ENCODE results near the gene CELSR1. TPM values are rescaled to one million over a fixed set of nuclear protein-coding genes. Genes with fewer than 3 reads are reported as not detected.

The CELSR1 gene
- total and polyA plus RNA-seq, 2 of the 13 experiments (the other 11 are each of a cell fraction or from before 2014, with no cell fraction given), result 0.78 to 1.8 TPM

DNA sequence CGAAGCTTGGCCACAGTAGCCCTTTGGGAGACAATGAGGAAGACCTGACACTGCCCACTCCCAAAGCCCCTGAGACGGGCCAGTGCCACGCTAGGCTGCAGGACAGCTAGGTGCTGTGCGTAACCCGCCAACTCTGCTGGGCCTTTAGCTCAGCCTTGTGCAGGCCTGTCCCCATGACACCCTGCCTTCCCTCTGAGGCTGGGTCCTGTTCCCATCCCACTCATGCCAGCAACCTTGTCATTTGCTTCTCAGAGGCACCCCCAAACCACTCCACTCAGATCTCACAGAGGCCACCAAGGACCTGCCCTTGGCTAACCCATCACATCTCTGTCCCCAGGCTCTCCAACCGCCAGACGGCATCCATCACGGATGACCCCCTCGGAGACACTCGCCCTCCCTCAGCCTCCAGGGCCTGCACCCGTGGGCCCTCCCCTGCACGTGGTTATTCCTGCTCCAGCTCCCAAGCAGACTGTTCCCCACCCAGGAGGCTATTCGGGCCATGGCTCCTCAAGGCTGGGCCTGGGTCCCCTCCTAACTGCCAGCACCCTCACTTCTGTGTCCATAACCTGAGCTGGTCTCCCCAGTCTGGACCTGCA lies 11.1 kb downstream of the CELSR1 start (continued):
- TF ChIP-seq CEBPG (CRISPR knock-in tag; IDR thresholded peaks at IDR 0.05) (no peak), PPARG (CRISPR knock-in tag; conservative IDR thresholded peaks at IDR 0.05) (no peak)

DNA sequence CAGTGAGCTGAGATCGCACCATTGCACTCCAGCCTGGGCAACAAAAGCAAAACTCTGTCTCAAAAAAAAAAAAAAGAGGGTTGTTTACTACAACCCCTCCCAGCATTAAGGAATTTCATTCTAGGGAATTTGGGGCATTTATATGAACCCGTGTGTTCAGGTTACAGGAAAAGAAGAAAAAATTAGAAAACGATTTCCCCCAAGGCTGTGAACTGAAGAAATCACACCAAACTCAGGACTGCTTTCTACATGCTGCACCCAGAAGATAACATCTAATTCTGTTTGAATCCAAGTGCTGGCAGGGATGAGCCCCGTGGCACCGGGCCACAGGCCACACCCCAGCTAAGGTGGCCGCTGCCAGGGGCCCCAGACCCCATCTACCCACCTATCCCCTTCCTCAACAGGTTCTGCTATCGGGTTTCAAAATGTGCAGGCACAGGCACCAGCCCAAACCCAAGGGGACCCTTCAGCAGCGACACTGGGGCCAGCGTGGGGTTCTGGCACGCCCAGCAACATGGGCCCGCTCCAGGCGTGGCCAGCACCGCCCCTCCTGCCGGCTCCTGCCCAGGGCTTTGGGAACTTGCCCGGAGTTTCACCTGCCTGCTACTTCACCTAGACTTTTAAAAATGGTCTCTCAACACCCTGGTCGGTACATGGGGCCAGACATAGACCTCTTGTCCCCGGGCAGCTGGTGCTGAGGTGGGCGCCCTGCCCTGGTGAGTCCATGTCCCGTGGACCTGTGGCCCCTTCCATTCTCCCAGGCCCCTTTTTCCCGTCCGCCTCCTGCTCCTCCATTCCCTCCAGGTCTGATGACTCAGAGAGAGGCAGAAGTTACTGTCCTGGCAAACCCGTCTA lies 11.8 kb downstream of the CELSR1 start:
- no peak for FAIRE-seq
- H3K9ac ChIP-seq (ENCODE audit: insufficient read depth, low read depth, low read length), result no peak overlapping the region

More for the DNA sequence above, 11.8 kb downstream of the CELSR1 start:
- no peak overlapping the region for H3K4me2 ChIP-seq (ENCODE audit: low read depth, low read length)
- POLR2A ChIA-PET, result no interaction called here
- intact Hi-C loops (cut with micrococcal nuclease; ENCODE audit: unreplicated experiment), result no loop called here
- H2AFZ ChIP-seq (ENCODE audit: low read length), result no peak overlapping the region
- in situ Hi-C loops (cut with HindIII; ENCODE audit: extremely low pct_ligation_motif_present, low pct_unique_long_range_greater_than_20kb), result loop anchor here (25.0 kb wide), 1 partner anchor 388 kb away; no protein-coding TSS in a partner anchor
- no peak for TF ChIP-seq ZNF160 (CRISPR knock-in tag; IDR thresholded peaks at IDR 0.05)
- TF ChIP-seq, protein P1, sequence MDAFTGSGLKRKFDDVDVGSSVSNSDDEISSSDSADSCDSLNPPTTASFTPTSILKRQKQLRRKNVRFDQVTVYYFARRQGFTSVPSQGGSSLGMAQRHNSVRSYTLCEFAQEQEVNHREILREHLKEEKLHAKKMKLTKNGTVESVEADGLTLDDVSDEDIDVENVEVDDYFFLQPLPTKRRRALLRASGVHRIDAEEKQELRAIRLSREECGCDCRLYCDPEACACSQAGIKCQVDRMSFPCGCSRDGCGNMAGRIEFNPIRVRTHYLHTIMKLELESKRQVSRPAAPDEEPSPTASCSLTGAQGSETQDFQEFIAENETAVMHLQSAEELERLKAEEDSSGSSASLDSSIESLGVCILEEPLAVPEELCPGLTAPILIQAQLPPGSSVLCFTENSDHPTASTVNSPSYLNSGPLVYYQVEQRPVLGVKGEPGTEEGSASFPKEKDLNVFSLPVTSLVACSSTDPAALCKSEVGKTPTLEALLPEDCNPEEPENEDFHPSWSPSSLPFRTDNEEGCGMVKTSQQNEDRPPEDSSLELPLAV (CRISPR knock-in tag; conservative IDR thresholded peaks at IDR 0.05; ENCODE audit: low read depth), result no peak
- TF ChIP-seq XRCC5 (optimal IDR thresholded peaks at IDR 0.05; ENCODE audit: low read length), result no peak
- TF ChIP-seq HDAC6 (IDR thresholded peaks at IDR 0.05; ENCODE audit: low read depth, low read length), result no peak
- TF ChIP-seq GABPB1 (CRISPR knock-in tag; IDR thresholded peaks at IDR 0.05), result 0 out of 2 replicates have a peak, but pooled peaks have one; percentile 12
- no peak overlapping the region for H3K27ac ChIP-seq (ENCODE audit: extremely low read length, insufficient read depth, low read length)
- DNase-seq (ENCODE audit: low spot score) (no peak), ATAC-seq (no peak)
- peaks cover 32% of the 10 kb centered on the region for H3K4me1 ChIP-seq (ENCODE audit: insufficient read depth, low read length)
- H3K36me3 ChIP-seq (replicated peaks in 1 of 2; ENCODE audit: control insufficient read depth in 1 of 2, insufficient read depth in 2 of 2, low read length in 2 of 2), result no peaks in the 10 kb centered on the region
- WGBS (ENCODE audit: low lambda C conversion rate), result 64% methylated on average over 17 of the region's 22 CpGs
- H3K27me3 ChIP-seq (ENCODE audit: control insufficient read depth in 1 of 2, insufficient read depth in 2 of 2, low read length in 2 of 2), result peaks cover 3 to 39% of the 10 kb centered on the region in 2 experiments; a peak in 4 of 5 replicates
- H3K9me3 ChIP-seq (ENCODE audit: low read length), result no peaks in the 10 kb centered on the region
- no TSS peak for BruUV-seq (replicated peaks)
- H3K4me3 ChIP-seq (replicated peaks in 1 of 3; ENCODE audit: insufficient read depth in 1 of 3, low read depth in 2 of 3, low read length in 3 of 3), result no peak overlapping the region
- H4K20me1 ChIP-seq (ENCODE audit: insufficient read depth, low read length), result no peaks in the 10 kb centered on the region
- H3K79me2 ChIP-seq (ENCODE audit: insufficient read depth, low read length), result no peaks in the 10 kb centered on the region
- CTCF ChIA-PET (ENCODE audit: low intra/inter-chr PET ratio, low total read pairs), result no interaction called here
